GM19238 (cell line): ENCODE data around the gene RPL37.
"Not testable (repeated sequence)": the region's sequence is repeated elsewhere in the genome, so short reads cannot be mapped to it uniquely, and the experiment has no call there.

Experiments used
- DNase-seq: peaks from one replicate; pipeline ENCODE4 v3.0.0; 2011; ENCODE audit warnings: low spot score; ENCODE audit not compliant: insufficient read length

Gene RPL37

GRCh38 chr5:40834391-40834848 is 602 bp downstream of the RPL37 start:
- no peak for DNase-seq

GRCh38 chr5:40833712-40834229 is 1.3 kb downstream of the RPL37 start:
- no peak for DNase-seq

GRCh38 chr5:40832345-40832744 is 2.7 kb downstream of the RPL37 start:
- no peak for DNase-seq

GRCh38 chr5:40831346-40832210 is 3.4 kb downstream of the RPL37 start:
- DNase-seq = no peak

GRCh38 chr5:40829748-40830533 is 5.1 kb downstream of the RPL37 start:
- DNase-seq = no peak

GRCh38 chr5:40828690-40829661 is 6.0 kb downstream of the RPL37 start:
- DNase-seq = no peak

- DNase-seq = no peak
These were observed 6.9 kb downstream of the RPL37 start for GRCh38 chr5:40828021-40828631.

GRCh38 chr5:40827188-40827977 is 7.6 kb downstream of the RPL37 start:
- DNase-seq = no peak

- DNase-seq = no peak
These were observed 8.4 kb downstream of the RPL37 start for GRCh38 chr5:40826489-40827187.

- DNase-seq = not testable (repeated sequence)
These were observed 9.5 kb downstream of the RPL37 start for GRCh38 chr5:40825461-40826043.

- DNase-seq = no peak
These were observed 11.6 kb downstream of the RPL37 start for GRCh38 chr5:40823459-40823858.

- no peak for DNase-seq
These were observed 21.2 kb downstream of the RPL37 start for GRCh38 chr5:40813698-40814281.

- DNase-seq = no peak
These were observed 22.9 kb downstream of the RPL37 start for GRCh38 chr5:40812125-40812524.

- no peak for DNase-seq
These were observed 33.1 kb downstream of the RPL37 start for GRCh38 chr5:40801771-40802562.

GRCh38 chr5:40799258-40799657 is 35.8 kb downstream of the RPL37 start:
- no peak for DNase-seq

- no peak for DNase-seq
These were observed 36.2 kb downstream of the RPL37 start for GRCh38 chr5:40798801-40799210.

GRCh38 chr5:40798012-40798800 is 36.8 kb downstream of the RPL37 start, which contains the start of gene PRKAA1:
Gene PRKAA1 (minus strand): TSS chr5:40798374. CDS start chr5:40798189, 185 bp downstream.
- DNase-seq = peak; percentile 86
